ENCODE data around the gene SDK2.

GRCh38 chr17:73342541-73343167 lies 301.6 kb downstream of the SDK2 start:
- TF ChIP-seq, protein P1, sequence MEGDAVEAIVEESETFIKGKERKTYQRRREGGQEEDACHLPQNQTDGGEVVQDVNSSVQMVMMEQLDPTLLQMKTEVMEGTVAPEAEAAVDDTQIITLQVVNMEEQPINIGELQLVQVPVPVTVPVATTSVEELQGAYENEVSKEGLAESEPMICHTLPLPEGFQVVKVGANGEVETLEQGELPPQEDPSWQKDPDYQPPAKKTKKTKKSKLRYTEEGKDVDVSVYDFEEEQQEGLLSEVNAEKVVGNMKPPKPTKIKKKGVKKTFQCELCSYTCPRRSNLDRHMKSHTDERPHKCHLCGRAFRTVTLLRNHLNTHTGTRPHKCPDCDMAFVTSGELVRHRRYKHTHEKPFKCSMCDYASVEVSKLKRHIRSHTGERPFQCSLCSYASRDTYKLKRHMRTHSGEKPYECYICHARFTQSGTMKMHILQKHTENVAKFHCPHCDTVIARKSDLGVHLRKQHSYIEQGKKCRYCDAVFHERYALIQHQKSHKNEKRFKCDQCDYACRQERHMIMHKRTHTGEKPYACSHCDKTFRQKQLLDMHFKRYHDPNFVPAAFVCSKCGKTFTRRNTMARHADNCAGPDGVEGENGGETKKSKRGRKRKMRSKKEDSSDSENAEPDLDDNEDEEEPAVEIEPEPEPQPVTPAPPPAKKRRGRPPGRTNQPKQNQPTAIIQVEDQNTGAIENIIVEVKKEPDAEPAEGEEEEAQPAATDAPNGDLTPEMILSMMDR (IDR thresholded peaks at IDR 0.05; ENCODE audit: insufficient read depth, low read length) = no peak
- no peak for TF ChIP-seq POLR2AphosphoS5 (IDR thresholded peaks at IDR 0.05; ENCODE audit: low read depth)
